Left renal pelvis (tissue), 4 donors: Measurements from ENCODE around the gene MPC1L. TPM values are rescaled to one million over a fixed set of nuclear protein-coding genes. Genes with fewer than 3 reads are reported as not detected.
"Not testable (repeated sequence)": the region's sequence is repeated elsewhere in the genome, so short reads cannot be mapped to it uniquely, and the experiment has no call there.

Experiments used
- DNase-seq, 4 donors: peaks; one replicate each; pipeline ENCODE4 v3.0.0-alpha.2; 2013; ENCODE audit warnings: low read depth in 4 of 4, low spot score in 3 of 4
- polyA plus RNA-seq, 4 donors: library from polyadenylated mRNA; unstranded; fragments of 120-200 nt; gene quantifications; one replicate each; pipeline ENCODE4 v1.2.1, GENCODE V29; 2013; ENCODE audit not compliant: insufficient read length in 4 of 4

The MPC1L gene
- not detected for polyA plus RNA-seq

DNA sequence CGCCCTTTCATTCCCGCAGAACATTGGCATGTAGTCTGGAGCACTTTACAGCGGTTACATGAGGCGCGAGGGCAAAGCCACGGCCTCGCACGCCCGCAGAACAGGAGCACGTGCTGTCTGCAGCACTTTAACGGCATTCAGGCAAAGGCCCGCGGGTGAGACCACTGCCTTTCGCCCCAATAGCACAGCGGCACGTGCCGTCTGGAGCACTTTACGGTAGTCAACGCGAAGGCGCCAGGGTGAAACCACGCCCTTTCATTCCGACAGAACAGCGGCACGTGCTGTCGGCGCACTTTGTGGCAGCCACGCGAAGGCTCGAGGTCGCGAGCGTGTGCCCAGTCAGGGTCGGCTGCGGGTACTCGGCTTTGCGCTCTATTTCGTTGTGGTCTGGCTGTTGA is at the start of gene MPC1L:
Gene MPC1L, plus strand, starts transcription at position 290 of the 398 bp plus-strand sequence. CDS start 138 bp downstream, outside the sequence.
- no peak for DNase-seq

- DNase-seq, result no peak
These were observed 49.5 kb upstream of the MPC1L start for GRCh38 chrX:40573763-40574162.

DNA sequence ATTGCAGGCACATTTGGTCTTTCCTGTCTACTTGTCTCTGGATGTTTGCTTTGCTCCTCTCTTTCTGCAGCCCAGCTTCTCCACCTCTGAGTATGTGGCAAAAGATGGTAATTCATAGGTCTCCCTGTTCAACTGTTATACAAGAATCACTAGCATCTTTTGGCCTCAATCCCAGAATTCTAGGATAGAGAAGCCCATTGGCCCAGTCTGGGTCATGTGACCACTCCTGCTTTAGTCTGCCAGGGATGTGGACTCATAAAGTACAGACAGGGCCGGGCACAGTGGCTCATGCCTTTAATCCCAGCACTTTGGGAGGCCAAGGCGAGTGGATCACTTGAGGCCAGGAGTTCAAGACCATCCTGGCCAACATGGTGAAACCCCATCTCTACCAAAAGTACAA is 47.8 kb upstream of the MPC1L start:
- not testable (repeated sequence) for DNase-seq

GRCh38 chrX:40576291-40576690 is 46.9 kb upstream of the MPC1L start:
- no peak for DNase-seq

GRCh38 chrX:40578039-40578695 is 45.1 kb upstream of the MPC1L start:
- no peak for DNase-seq

- no peak for DNase-seq
These were observed 44.1 kb upstream of the MPC1L start for GRCh38 chrX:40579141-40579540.

DNA sequence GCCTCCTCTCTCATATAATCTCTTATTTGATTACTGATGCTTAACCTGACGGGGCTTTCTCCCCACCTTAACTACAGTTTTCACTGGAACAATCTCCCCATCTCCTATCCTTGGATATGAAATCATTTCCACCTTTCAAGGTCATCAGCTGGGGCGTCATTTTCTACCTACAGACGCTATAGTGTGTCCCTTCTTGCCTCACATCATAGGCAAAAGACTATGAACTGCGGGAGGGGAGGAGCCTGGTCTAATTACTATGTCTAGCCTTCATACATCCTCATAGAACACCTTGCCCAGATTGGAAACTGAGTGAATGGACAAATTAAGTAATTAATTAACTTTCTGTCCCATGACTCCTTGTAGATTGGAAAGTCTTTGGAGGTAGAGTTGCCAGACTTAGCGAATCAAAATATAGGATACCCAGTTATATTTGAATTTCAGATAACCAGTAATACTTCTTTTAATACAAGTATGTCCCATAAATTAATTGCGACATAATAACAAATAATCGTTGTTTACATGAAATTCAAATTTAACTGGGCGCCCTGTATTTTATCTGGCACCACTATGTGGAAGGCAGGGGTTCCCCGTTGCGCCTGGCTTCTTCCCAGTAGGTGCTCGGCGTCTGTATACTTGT is 43.2 kb upstream of the MPC1L start:
- no peak for DNase-seq

DNA sequence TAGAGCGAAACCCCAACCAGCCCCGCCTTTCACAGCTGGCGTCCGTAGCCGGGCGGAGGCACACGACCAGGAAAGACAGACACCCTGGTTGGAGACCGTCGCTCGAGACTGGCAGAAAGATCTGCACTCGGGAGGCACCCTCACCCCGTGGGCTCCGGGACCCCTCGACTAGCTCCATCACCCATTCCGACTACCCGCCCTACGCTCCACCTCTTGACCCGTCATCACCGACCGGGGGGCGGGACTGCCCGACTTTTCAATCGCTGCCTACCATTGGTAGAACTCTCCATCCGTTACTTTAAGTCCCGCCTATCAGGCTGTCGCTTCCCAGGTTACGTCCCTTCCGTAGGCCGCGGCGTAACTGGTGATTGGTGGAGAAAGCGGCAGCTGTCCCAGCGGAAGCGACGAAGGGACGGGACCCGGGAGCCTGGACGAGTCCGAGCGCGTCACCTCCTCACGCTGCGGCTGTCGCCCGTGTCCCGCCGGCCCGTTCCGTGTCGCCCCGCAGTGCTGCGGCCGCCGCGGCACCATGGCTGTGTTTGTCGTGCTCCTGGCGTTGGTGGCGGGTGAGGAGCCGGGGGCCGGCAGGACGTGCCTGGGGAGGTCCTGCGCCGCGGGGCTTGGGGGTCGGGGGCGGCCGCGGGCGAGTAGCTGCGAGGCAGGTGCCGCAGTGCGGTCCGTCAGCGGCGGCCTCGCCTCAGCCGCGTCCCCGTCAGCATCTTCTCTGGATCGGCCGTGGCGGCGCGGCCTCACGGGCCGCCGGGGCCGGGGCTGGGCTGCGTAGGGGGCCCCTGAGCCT is 42.5 kb upstream of the MPC1L start, which contains the start of gene ATP6AP2:
Gene ATP6AP2, plus strand, starts transcription at position 434 of the 799 bp plus-strand sequence. Its CDS starts 96 bp downstream, at position 530.
- peak; percentile 81 to 87 (median 84) for DNase-seq

DNA sequence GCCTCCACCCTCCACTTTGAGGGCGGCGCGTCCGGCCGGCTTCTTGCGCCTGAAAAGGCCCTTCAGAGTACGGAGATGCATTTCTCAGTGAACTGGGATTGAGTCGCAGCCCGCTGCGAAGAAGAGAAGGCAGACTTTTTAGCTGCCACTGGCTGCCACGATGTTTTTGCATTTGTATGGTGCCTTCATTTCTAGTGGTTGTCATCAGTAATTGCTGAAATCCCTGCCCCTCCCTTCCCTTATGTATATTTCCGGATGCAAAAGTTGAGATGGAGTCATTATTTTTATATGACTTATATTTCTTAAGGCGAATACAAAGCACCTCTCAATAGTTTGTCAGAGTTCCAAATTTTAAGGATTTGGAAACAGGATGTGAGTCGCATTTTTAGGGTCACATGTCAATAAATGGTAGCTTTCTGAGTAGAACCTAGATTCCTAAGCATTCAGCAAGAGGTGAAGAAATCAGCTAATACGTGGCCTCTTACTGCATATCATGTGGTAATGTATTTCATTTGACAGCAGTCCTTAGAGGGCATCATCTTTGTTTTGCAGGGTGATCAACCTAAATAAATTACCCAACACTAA is 41.8 kb upstream of the MPC1L start:
- no peak for DNase-seq

DNA sequence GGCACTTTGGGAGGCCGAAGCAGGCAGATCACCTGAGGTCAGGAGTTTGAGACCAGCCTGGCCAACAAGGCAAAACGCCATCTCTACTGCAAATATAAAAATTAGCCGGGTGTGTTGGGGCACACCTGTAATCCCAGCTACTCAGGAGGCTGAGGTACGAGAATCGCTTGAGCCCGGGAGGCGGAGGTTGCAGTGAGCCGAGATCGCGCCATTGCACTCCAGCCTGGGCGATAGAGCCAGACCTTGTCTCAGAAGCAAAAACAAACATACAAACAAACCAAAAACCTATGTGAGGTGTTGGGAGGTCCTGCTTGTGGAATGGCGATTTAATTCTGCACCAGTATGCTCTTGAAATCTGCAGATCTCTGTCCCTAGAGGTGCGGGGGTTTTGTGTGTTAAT is 41.0 kb upstream of the MPC1L start:
- DNase-seq, result not testable (repeated sequence)

DNA sequence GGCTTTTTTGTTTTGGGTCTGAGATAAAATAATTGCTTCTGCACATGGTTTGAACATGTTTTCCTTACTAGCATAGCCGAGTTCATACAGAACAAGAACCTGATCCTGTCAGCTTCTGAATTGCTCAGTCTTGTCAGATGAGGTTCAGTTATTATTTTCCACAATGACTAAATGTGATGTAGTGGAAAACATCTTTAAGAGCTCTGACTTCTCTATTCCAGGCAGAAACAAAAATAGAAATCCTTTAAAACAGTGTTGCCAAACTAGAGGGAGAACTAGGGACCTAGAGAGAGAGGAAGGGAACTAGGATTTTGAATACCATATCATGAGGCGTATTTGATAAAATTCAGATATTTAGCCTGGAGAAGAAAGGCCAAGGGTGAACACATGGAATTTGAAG is 40.4 kb upstream of the MPC1L start:
- no peak for DNase-seq

DNA sequence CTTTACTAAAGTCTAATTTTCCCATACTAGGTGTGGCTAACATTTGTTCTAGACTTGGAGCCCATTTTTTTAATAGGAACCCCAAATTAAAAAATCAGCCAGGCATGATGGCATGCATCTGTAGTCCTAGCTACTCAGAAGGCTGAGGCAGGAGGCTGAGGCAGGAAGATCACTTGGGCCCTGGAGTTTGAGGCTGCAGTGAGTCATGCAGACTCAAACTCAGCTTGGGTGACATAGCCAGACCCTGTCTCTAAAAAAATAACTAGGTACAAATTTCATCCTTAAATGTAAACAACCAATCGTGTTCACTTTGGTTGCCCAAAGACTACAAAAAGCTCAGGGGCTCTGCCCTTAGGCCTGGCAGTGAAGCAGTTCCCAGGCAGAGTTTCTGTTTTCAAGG is 35.6 kb upstream of the MPC1L start:
- not testable (repeated sequence) for DNase-seq

GRCh38 chrX:40589616-40590321 is 33.5 kb upstream of the MPC1L start:
- DNase-seq, result not testable (repeated sequence)

- DNase-seq, result no peak
These were observed 19.8 kb upstream of the MPC1L start for GRCh38 chrX:40603446-40603845.

DNA sequence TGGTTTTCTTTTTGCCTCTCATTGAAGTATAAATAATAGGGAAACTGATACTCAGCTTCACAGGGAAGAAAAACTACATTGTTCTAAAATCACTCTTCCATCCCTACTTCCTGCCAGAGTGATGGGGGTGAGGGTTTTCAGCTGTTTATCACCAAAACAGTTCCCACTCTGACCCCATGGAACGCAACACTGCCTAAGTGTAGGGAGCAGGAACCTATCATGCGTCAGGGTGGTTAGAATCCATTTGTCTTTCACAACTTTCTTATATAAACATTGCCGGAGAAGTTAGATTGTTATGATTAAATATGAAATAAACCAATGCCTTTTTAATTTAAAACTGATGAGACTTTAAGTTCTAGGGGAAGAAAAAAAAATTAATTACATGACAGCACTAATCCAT is 15.8 kb upstream of the MPC1L start:
- no peak for DNase-seq

GRCh38 chrX:40612511-40612910 is 10.7 kb upstream of the MPC1L start:
- no peak for DNase-seq

DNA sequence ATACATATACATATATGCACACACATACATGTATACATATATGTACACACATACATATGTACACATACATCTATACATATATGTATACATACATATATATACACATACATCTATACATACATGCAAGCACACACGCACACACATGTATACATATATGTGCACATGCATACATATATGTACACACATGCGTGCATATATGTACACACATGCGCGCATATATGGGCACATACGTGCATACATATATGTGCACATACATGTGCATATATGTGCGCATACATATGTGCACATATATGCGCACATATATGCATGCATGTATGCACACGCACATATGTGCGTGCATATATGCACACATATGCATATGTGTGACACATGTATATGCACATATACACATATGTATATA is 7.3 kb upstream of the MPC1L start:
- no peak for DNase-seq

DNA sequence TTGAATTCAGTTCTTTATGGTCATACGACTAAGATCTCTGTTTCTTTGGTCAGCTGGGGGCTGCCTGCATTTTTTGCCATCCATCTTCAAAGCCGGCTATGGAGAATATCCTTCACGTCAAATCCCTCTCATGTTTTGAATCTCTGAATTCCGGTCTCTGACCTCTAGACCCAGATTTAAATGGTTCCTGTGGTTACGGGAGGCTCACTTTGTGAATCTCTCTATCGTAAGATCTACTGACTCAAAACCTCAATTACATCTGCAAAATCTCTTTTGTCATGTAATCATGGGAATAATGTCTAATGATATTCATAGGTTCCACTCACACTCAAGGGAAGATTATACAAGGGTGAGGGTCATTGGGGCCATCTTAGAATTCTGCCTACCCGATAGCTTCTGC is 5.7 kb upstream of the MPC1L start:
- no peak for DNase-seq

DNA sequence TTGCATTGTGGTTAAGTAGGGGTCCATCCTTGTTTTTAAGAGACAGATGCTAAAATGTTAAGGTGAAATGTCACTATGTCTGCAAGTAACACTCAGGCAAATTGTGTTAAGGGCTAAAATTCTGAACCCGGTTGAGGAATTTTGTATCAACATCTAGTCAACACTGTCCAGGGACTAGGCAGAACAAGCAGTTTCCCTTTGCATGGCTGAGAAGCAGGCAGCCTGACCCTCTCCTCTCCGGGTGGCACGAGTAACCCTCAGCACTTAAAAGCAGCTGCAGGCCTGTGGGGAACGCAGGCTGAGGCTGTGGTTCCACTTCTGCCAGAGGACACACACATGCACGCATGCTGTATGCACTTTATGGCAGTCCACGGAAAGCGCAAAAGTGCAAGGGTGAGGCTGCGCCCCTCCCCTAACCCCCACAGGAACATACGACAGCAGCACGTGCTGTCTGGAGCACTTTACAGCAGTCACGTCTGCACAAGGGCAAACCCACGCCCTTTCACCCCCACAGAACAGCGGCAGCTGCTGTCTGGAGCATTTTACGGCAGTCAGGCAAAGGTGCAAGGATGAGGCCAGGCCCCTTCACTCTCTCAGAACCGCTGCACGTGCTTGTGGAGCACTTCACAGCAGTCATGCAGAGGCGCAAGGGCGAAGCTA is 619 bp upstream of the MPC1L start:
- DNase-seq, result no peak

- DNase-seq, result no peak
These were observed 437 bp downstream of the MPC1L start for GRCh38 chrX:40623665-40624064.
